HG02981 (cell line): ENCODE data around the gene SLC12A3.

Source experiments
- ATAC-seq: cut with Tn5 transposase; IDR thresholded peaks from one replicate; pipeline ENCODE4 v1.9.1; 2021; ENCODE audit warnings: mild to moderate bottlenecking, moderate library complexity; ENCODE audit not compliant: unreplicated experiment

SLC12A3 gene

GRCh38 chr16:56961851-56962281 lies 96.9 kb downstream of the SLC12A3 start, which contains the start of gene CETP:
CETP (plus strand) TSS chr16:56961950; CDS start chr16:56961980, 30 bp downstream.
- no peak for ATAC-seq

- no peak for ATAC-seq
Measured at GRCh38 chr16:56964243-56965148, 99.5 kb downstream of the SLC12A3 start.
